Spleen (tissue), 11 donors: ENCODE data around the gene RSBN1. TPM values are rescaled to one million over a fixed set of nuclear protein-coding genes. Genes with fewer than 3 reads are reported as not detected.

Experiments
- DNase-seq: peaks from one replicate; pipeline ENCODE4 v3.0.0-alpha.2; 2020
- H3K27ac ChIP-seq, 8 donors: fragments of 200-600 bp; sonication (generic) in 7 of 8; 1 replicate in 4 of 8; 2 replicates in 4 of 8; pipeline versions ENCODE4 v1.5.0 to v1.8.0; 2016 to 2021; ENCODE audit warnings: inconsistent platforms in 4 of 8, mild to moderate bottlenecking in 4 of 8, moderate library complexity in 1 of 8
- H3K27me3 ChIP-seq, 7 donors: fragments of 200-600 bp; sonication (generic) in 6 of 7; replicated peaks in 1 of 7; 1 replicate in 4 of 7; 2 replicates in 3 of 7; pipeline versions ENCODE4 v1.5.0 to v1.8.0; 2016 to 2021; ENCODE audit warnings: inconsistent platforms in 3 of 7, mild to moderate bottlenecking in 1 of 7
- H3K36me3 ChIP-seq, 6 donors: fragments of 200-600 bp; sonication (generic) in 5 of 6; 1 replicate in 4 of 6; 2 replicates in 2 of 6; pipeline versions ENCODE4 v1.5.0 to v1.8.0; 2016 to 2021; ENCODE audit warnings: inconsistent platforms in 2 of 6
- H3K4me1 ChIP-seq, 6 donors: fragments of 200-600 bp; sonication (generic) in 5 of 6; 1 replicate in 3 of 6; 2 replicates in 3 of 6; pipeline versions ENCODE4 v1.5.0 to v1.8.0; 2016 to 2021; ENCODE audit warnings: inconsistent platforms in 3 of 6
- H3K4me3 ChIP-seq, 8 donors: fragments of 200-600 bp; sonication (generic) in 7 of 8; 1 replicate in 4 of 8; 2 replicates in 4 of 8; pipeline versions ENCODE4 v1.5.0 to v1.8.0; 2016 to 2021; ENCODE audit warnings: inconsistent platforms in 4 of 8, mild to moderate bottlenecking in 4 of 8, moderate library complexity in 2 of 8
- H3K9me3 ChIP-seq, 8 donors: fragments of 200-600 bp; sonication (generic) in 7 of 8; 1 replicate in 4 of 8; 2 replicates in 4 of 8; pipeline versions ENCODE4 v1.5.0 to v1.8.0; 2016 to 2021; ENCODE audit warnings: inconsistent platforms in 4 of 8
- POLR2A ChIP-seq, 3 donors: fragments of 450-650 bp; IDR thresholded peaks; one replicate each; pipeline ENCODE4 v1.5.1; 2017; ENCODE audit warnings: antibody characterized with exemption in 3 of 3, mild to moderate bottlenecking in 1 of 3
- POLR2AphosphoS5 ChIP-seq, 3 donors: sonication (generic); formaldehyde crosslinking; IDR thresholded peaks; one replicate each; pipeline ENCODE4 v1.5.1; 2017; ENCODE audit warnings: antibody characterized with exemption in 3 of 3
- WGBS, 5 donors: extraction: QIAGEN DNeasy Blood & Tissue Kit in 3 of 5; methylation state at CpG; one replicate each; pipeline versions ENCODE4 v1.1.5 to v1.1.7; 2013 to 2018; 5-methylcytosine and 5-hydroxymethylcytosine counted together
- intact Hi-C: fragments of 100-400 bp; cut with DNase I; formaldehyde crosslinking; loops from one replicate; pipeline ENCODE4 v1.15.0; 2023; ENCODE audit warnings: low total_unique reads
- polyA plus RNA-seq, 3 donors: library from polyadenylated mRNA; stranded (reverse); fragments of 200-250 nt; gene quantifications; one replicate each; pipeline ENCODE4 v1.2.1, GENCODE V29; 2013
- total RNA-seq, 7 donors: library from RNA; depleted of rRNA in 3 of 7; stranded (reverse); fragments of >200 nt in 3 of 7; fragmentation: NEBNext Ultra II Directional in 4 of 7; extraction: Animal tissue kit (Norgen Biotek cat#: 25700) in 4 of 7; gene quantifications; one replicate each; pipeline versions ENCODE4 v1.1.0 to v1.2.1, GENCODE V29; 2016 to 2021
- TF ChIP-seq, protein P1 (sequence below), 11 experiments: fragments of 200-600 bp in 7 of 11; fragments of 450-650 bp in 4 of 11; sonication (generic) in 4 of 11; IDR thresholded peaks in 8 of 11; conservative IDR thresholded peaks in 3 of 11; 1 replicate in 7 of 11; 2 replicates in 4 of 11; pipeline versions ENCODE4 v1.4.0 to v1.8.0; 2016 to 2021; ENCODE audit warnings: antibody characterized with exemption in 11 of 11, inconsistent platforms in 4 of 11, mild to moderate bottlenecking in 1 of 11
- donor health status: healthy with polysubstance abuse.
- donor health status: DM: no; HTN: no; CAD: no; lungs with moderate emphysema.
- donor health status: DM: no; HTN: no; CAD: no.
- donor health status: Bipolar disorder and iron deficiency.
- donor health status: healthy.
- donor health status: DM: no; HTN: no; CAD: no.
- donor health status: DM: yes; HTN: yes; CAD: no.

Gene RSBN1
- total and polyA plus RNA-seq, 10 donors: 5.4 to 34.0 (median 25.7) TPM

DNA sequence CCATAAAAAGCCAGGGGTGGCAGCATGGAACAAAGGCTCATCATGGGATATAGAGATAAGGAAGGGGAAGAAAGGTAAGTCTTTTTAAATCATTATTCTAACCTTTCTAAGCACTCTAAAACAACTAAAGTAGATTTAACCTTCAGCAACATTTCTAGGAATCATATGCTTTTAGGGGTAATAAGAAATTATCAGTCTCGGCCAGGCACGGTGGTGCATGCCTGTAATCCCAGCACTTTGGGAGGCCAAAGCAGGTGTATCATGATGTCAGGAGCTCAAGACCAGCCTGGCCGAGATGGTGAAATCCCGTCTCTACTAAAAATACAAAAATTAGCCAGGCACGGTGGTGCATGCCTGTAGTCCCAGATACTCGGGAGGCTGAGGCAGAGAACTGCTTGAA is 32.7 kb downstream of the RSBN1 start:
- peak overlapping the region in 6 of 8 donors; percentile 60 to 90 (median 83) for H3K27ac ChIP-seq
- H3K27me3 ChIP-seq: no peaks in the 10 kb centered on the region
- DNase-seq: no peak
- no peaks in the 10 kb centered on the region for H3K9me3 ChIP-seq
- peaks cover 25 to 61% (median 52%) of the 10 kb centered on the region in 6 donors for H3K4me1 ChIP-seq
- H3K4me3 ChIP-seq: no peak overlapping the region
- no peak for TF ChIP-seq POLR2AphosphoS5 (IDR thresholded peaks at IDR 0.05)
- TF ChIP-seq, protein P1, sequence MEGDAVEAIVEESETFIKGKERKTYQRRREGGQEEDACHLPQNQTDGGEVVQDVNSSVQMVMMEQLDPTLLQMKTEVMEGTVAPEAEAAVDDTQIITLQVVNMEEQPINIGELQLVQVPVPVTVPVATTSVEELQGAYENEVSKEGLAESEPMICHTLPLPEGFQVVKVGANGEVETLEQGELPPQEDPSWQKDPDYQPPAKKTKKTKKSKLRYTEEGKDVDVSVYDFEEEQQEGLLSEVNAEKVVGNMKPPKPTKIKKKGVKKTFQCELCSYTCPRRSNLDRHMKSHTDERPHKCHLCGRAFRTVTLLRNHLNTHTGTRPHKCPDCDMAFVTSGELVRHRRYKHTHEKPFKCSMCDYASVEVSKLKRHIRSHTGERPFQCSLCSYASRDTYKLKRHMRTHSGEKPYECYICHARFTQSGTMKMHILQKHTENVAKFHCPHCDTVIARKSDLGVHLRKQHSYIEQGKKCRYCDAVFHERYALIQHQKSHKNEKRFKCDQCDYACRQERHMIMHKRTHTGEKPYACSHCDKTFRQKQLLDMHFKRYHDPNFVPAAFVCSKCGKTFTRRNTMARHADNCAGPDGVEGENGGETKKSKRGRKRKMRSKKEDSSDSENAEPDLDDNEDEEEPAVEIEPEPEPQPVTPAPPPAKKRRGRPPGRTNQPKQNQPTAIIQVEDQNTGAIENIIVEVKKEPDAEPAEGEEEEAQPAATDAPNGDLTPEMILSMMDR (IDR thresholded peaks at IDR 0.05 in 8 of 11, conservative IDR thresholded peaks at IDR 0.05 in 3 of 11): no peak
- TF ChIP-seq POLR2A (IDR thresholded peaks at IDR 0.05): no peak
- peaks cover 0 to 32% (median 17%) of the 10 kb centered on the region in 6 donors for H3K36me3 ChIP-seq
- intact Hi-C loops: no loop called here
- WGBS, 5 donors: 84 to 96% (median 89%) methylated on average over 6 of the region's 6 CpGs

DNA sequence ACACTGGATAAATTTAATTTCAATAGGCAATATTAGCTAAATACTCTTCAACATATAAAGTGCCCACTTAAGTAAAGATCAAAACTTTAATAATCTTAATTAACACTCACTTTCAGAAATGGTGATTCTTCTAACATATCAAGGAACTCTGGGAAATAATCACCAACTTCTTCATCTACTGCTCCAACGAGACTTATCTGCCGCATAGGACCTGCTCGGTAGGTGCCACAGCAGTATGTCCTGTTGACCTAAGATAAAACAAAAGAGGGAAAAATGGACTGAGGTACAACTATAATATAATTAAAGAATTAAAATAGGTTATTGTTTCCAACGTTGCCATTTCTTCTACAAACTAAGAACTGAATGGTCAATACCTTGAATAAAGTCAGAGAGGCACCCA is 34.7 kb downstream of the RSBN1 start:
- Histone ChIP-seq H3K9me3 (no peaks in the 10 kb centered on the region), H3K27ac (no peak overlapping the region), H3K4me3 (no peak overlapping the region), H3K36me3 (peaks cover 0 to 51% (median 23%) of the 10 kb centered on the region in 6 donors), H3K4me1 (peaks cover 10 to 41% (median 32%) of the 10 kb centered on the region in 6 donors), H3K27me3 (no peaks in the 10 kb centered on the region)
- 91 to 98% (median 92%) methylated on average over 4 of the region's 4 CpGs for WGBS, 5 donors
- intact Hi-C loops: no loop called here
- DNase-seq: no peak
- TF ChIP-seq, protein P1 (IDR thresholded peaks at IDR 0.05 in 8 of 11, conservative IDR thresholded peaks at IDR 0.05 in 3 of 11): no peak

DNA sequence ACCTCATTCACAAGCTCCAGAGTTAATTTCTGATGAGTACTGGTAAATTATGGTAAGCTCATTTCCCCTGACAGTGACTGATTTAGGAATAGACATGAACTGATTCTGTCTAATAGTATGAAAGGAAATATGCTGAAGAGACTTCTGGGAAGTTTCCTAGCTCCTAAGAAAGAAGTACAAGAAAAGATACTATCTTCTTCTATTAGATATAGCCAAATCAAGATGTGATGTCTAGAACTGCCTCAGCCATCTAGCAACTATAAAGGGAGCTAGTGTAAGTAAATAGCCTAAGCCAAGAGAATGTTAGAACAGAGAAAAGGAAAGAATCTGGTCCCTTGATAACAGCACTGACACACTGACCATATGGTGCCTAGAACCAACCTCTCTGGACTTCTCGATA is 42.2 kb downstream of the RSBN1 start:
- Histone ChIP-seq H3K4me3 (no peak overlapping the region), H3K9me3 (no peaks in the 10 kb centered on the region), H3K36me3 (peaks cover 0 to 66% (median 37%) of the 10 kb centered on the region in 6 donors), H3K4me1 (peaks cover 0 to 18% (median 8%) of the 10 kb centered on the region in 6 donors), H3K27me3 (no peaks in the 10 kb centered on the region), H3K27ac (peak overlapping the region in 1 of 8 donors; percentile 14)
- WGBS, 5 donors: 93 to 100% (median 97%) methylated on average over 1 of the region's 1 CpG
- no peak for DNase-seq
- intact Hi-C loops: no loop called here
- TF ChIP-seq POLR2A (IDR thresholded peaks at IDR 0.05): no peak
- TF ChIP-seq POLR2AphosphoS5 (IDR thresholded peaks at IDR 0.05): no peak
- TF ChIP-seq, protein P1 (IDR thresholded peaks at IDR 0.05 in 8 of 11, conservative IDR thresholded peaks at IDR 0.05 in 3 of 11): no peak

DNA sequence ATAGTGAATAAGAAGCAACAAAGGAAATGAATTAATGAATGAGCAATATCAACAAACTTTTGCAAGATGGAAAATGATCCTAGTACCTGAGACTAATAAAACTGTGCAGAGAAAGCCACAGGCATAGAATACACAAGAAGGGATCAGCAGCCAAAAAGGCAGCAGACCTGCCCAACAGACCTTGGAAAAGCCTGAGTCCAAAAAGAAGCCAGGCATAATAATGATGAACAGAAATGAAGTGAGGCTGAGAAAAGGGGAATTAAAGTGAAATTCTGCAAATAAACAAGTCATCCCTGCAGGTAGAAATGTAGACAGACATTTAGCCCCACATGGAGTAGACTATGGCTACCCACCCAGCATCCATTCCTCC is 42.7 kb downstream of the RSBN1 start:
- no peak for TF ChIP-seq POLR2AphosphoS5 (IDR thresholded peaks at IDR 0.05)
- DNase-seq: no peak
- no peaks in the 10 kb centered on the region for H3K9me3 ChIP-seq
- intact Hi-C loops: loop anchor here (10.0 kb wide), 1 partner anchor 45 kb away; the partner anchor contains the start of gene RSBN1
- no peak overlapping the region for H3K4me3 ChIP-seq
- peaks cover 0 to 18% (median 8%) of the 10 kb centered on the region in 6 donors for H3K4me1 ChIP-seq
- H3K36me3 ChIP-seq: peaks cover 0 to 66% (median 37%) of the 10 kb centered on the region in 6 donors
- H3K27me3 ChIP-seq: no peaks in the 10 kb centered on the region
- peak overlapping the region in 2 of 8 donors; percentile 14 to 21 for H3K27ac ChIP-seq
